ENCODE data around the gene DNAH10.

The DNAH10 gene

DNA sequence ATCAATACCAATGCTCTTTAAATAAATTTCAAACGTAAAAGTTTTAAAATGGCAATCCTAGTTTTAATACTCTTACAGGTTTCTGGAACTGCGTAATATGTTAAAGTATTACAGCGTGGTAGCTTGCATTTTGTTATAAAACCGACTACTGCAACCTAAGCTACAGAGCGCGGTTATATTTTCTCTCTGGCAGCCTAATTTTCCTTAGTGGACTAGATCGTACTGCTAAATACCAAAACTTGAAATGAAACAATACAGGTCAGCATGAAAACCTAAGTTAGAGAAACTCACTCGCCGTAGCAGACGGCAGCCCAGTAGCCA, 209.3 kb downstream of the DNAH10 start:
- H3K4me3 ChIP-seq (ENCODE audit: severe bottlenecking), result peak overlapping the region; percentile 100
- peak overlapping the region; percentile 63 for H3K27ac ChIP-seq (ENCODE audit: poor library complexity, severe bottlenecking)
- DNase-seq (ENCODE audit: low spot score) (no peak), ATAC-seq (ENCODE audit: low read depth) (no peak)
- no peaks in the 10 kb centered on the region for H3K9me3 ChIP-seq (ENCODE audit: severe bottlenecking)
- H3K36me3 ChIP-seq (ENCODE audit: low read depth), result peaks cover 25% of the 10 kb centered on the region
- no peaks in the 10 kb centered on the region for H3K27me3 ChIP-seq (ENCODE audit: insufficient read depth, poor library complexity, severe bottlenecking)
- peaks cover 7% of the 10 kb centered on the region for H3K4me1 ChIP-seq (ENCODE audit: insufficient read depth, poor library complexity, severe bottlenecking)
- TF ChIP-seq, protein P1, sequence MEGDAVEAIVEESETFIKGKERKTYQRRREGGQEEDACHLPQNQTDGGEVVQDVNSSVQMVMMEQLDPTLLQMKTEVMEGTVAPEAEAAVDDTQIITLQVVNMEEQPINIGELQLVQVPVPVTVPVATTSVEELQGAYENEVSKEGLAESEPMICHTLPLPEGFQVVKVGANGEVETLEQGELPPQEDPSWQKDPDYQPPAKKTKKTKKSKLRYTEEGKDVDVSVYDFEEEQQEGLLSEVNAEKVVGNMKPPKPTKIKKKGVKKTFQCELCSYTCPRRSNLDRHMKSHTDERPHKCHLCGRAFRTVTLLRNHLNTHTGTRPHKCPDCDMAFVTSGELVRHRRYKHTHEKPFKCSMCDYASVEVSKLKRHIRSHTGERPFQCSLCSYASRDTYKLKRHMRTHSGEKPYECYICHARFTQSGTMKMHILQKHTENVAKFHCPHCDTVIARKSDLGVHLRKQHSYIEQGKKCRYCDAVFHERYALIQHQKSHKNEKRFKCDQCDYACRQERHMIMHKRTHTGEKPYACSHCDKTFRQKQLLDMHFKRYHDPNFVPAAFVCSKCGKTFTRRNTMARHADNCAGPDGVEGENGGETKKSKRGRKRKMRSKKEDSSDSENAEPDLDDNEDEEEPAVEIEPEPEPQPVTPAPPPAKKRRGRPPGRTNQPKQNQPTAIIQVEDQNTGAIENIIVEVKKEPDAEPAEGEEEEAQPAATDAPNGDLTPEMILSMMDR (IDR thresholded peaks at IDR 0.05; ENCODE audit: poor library complexity, severe bottlenecking), result no peak

GRCh38 chr12:123971770-123972456, 209.8 kb downstream of the DNAH10 start:
- Histone ChIP-seq H3K27ac (ENCODE audit: poor library complexity, severe bottlenecking) (peak overlapping the region; percentile 63), H3K4me1 (ENCODE audit: insufficient read depth, poor library complexity, severe bottlenecking) (peaks cover 7% of the 10 kb centered on the region), H3K9me3 (ENCODE audit: severe bottlenecking) (no peaks in the 10 kb centered on the region), H3K36me3 (ENCODE audit: low read depth) (peaks cover 30% of the 10 kb centered on the region), H3K27me3 (ENCODE audit: insufficient read depth, poor library complexity, severe bottlenecking) (no peaks in the 10 kb centered on the region), H3K4me3 (ENCODE audit: severe bottlenecking) (peak overlapping the region; percentile 100)
- no peak for DNase-seq (ENCODE audit: low spot score)
- TF ChIP-seq, protein P1 (IDR thresholded peaks at IDR 0.05; ENCODE audit: poor library complexity, severe bottlenecking), result no peak
- ATAC-seq (ENCODE audit: low read depth), result peak; percentile 45

DNA sequence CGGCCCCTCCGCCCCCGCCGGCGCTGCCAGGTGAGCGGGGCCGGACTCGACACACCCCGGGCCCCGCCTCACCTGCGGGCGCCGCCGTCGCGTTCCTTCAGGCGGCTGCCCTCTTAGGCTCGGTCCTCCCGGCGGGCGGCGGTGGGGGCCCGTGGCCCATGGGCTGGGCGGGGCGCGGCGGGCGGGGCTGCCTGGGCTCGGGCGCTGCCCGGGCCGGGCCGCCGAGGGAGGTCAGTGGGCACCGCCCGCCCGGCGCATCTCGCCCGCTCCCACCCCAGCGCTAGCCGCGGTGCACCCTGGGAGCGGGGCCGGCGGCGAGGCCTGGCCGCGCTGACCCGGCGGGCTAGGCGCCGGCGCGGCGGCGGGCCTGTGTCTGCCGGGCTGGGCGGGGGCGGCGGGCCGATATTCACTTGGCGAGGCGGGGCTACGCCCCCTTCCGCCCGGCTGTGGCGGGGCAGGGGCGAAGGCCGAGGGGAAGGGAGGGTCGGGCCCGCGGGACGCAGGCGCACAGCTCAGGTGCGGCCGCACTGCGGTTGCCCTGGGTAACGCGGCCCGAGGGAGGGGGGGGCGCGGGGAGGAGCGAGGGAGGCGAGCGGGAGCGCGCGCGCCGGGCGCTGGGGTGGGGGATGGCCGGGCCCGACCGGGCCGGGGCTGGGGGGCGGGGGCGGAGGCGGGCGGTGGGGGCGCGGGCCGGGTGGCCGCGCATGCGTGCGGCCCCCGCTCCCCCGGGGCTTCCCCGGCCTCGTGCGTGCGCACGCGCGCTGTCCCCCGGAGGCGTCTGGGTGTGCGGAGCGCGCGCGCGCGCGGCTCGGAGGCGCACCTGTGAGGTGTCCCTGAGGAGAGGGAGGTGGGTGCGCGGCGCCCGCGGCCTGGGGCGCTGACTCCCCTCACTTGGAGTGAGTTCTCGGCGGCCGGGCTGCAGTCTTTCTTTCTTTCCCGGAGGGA, 210.6 kb downstream of the DNAH10 start, which contains the start of the genes CCDC92 and ZNF664:
CCDC92 (minus strand) TSS at position 375 of the 945 bp plus-strand sequence. CDS start 28,526 bp downstream, outside the sequence.
ZNF664 (plus strand) TSS at position 759 of the 945 bp plus-strand sequence. CDS start 38,930 bp downstream, outside the sequence.
- DNase-seq (ENCODE audit: low spot score), result peak; percentile 89
- Histone ChIP-seq H3K36me3 (ENCODE audit: low read depth) (peaks cover 36% of the 10 kb centered on the region), H3K4me1 (ENCODE audit: insufficient read depth, poor library complexity, severe bottlenecking) (peaks cover 7% of the 10 kb centered on the region), H3K4me3 (ENCODE audit: severe bottlenecking) (peak within 1 kb of the TSS; percentile 100), H3K9me3 (ENCODE audit: severe bottlenecking) (no peaks in the 10 kb centered on the region), H3K27ac (ENCODE audit: poor library complexity, severe bottlenecking) (peak within 1 kb of the TSS; percentile 63), H3K27me3 (ENCODE audit: insufficient read depth, poor library complexity, severe bottlenecking) (no peaks in the 10 kb centered on the region)
- peak; percentile 69 for ATAC-seq (ENCODE audit: low read depth)
- TF ChIP-seq, protein P1 (IDR thresholded peaks at IDR 0.05; ENCODE audit: poor library complexity, severe bottlenecking), result peak; percentile 25

DNA sequence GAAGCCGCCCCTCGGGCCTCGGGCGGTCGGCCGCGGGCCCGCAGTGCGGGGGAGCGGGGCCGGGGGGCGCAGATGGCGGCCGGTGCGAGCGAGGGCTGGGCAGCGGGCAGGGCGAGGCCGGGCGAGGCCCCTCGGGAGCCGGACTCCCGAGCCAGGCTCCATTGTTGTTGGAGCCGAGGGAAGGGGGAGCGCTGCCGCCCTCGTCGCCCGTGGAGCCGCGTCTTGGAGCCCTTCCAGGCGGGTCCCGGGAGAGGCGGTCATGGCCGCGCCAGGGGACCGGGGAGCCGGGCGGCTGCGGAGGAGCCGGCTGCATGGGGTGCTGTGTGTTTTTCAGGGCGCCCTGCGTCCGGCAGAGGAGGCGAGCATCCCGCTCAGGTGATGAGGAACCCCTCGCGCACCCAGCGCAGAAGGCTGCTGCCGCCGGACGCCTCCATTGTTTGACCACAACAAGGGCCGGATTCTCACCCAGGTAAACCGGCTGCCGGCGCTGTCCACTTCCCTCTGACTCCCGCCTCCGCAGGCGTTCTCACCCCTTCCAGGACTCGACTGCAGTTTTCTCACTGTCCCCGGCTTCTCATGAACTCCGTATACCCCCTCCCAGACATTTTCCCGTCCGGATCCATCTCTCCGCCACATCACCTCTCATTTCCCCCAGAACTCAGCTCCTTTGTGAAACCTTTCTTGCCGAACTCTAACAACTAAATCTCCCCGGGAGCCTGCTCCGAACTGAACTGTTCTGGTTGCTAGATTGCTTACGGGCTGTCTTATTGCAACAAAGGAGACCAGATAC, 211.6 kb downstream of the DNAH10 start:
- peak; percentile 30 for ATAC-seq (ENCODE audit: low read depth)
- H3K27me3 ChIP-seq (ENCODE audit: insufficient read depth, poor library complexity, severe bottlenecking), result no peaks in the 10 kb centered on the region

More for the DNA sequence above, 211.6 kb downstream of the DNAH10 start:
- peak; percentile 68 for DNase-seq (ENCODE audit: low spot score)
- peaks cover 43% of the 10 kb centered on the region for H3K36me3 ChIP-seq (ENCODE audit: low read depth)
- TF ChIP-seq, protein P1 (IDR thresholded peaks at IDR 0.05; ENCODE audit: poor library complexity, severe bottlenecking), result no peak
- H3K4me3 ChIP-seq (ENCODE audit: severe bottlenecking), result peak overlapping the region; percentile 100
- H3K9me3 ChIP-seq (ENCODE audit: severe bottlenecking), result no peaks in the 10 kb centered on the region
- H3K27ac ChIP-seq (ENCODE audit: poor library complexity, severe bottlenecking), result peak overlapping the region; percentile 63
- H3K4me1 ChIP-seq (ENCODE audit: insufficient read depth, poor library complexity, severe bottlenecking), result peaks cover 7% of the 10 kb centered on the region
